Measurements from ENCODE around the gene ADARB2. TPM values are rescaled to one million over a fixed set of nuclear protein-coding genes. Genes with fewer than 3 reads are reported as not detected.
A peak's percentile ranks its signal among the peaks of the same experiment; 100 is the strongest.

ADARB2 gene
- total RNA-seq, 4 donors from 2014 or later: 2.0 to 9.9 (median 5.1) TPM

DNA sequence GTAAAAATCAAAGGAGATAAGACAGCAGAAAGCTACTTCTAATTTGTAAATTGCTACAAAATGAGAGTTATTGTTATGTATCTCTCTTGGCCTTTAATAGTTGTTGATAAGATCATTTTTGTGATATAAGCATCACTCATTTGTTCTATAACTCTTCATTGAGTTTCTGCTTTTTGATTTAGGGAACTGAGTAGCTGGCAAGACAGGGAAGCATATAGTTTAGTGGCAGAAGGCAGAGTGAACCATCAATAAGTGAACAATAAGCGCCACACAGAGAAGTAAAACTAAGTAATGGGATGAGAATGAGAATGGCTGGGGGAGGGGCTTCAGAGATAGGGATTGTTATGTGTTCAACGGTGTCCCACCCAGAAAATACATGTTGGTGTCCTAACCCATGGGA is 245.4 kb downstream of the ADARB2 start:
- no peaks in the 10 kb centered on the region for H3K27me3 ChIP-seq
- H3K9me3 ChIP-seq: no peaks in the 10 kb centered on the region
- no peak for TF ChIP-seq CTCF (IDR thresholded peaks at IDR 0.05)
- TF ChIP-seq POLR2A (IDR thresholded peaks at IDR 0.05): no peak
- H3K27ac ChIP-seq: no peak overlapping the region
- no peak overlapping the region for H3K4me3 ChIP-seq
- H3K36me3 ChIP-seq: no peaks in the 10 kb centered on the region
- no peak for DNase-seq
- H3K4me1 ChIP-seq: peaks cover 0 to 6% (median 0%) of the 10 kb centered on the region in 4 donors

GRCh38 chr10:1489801-1490200 is 247.5 kb downstream of the ADARB2 start:
- H3K4me3 ChIP-seq: no peak overlapping the region
- H3K27ac ChIP-seq: peak overlapping the region in 1 of 4 donors; percentile 47
- TF ChIP-seq CTCF (IDR thresholded peaks at IDR 0.05) (no peak), POLR2A (IDR thresholded peaks at IDR 0.05) (no peak)
- H3K9me3 ChIP-seq: no peaks in the 10 kb centered on the region
- H3K36me3 ChIP-seq: no peaks in the 10 kb centered on the region
- DNase-seq: no peak
- no peaks in the 10 kb centered on the region for H3K27me3 ChIP-seq
- peaks cover 0 to 6% (median 0%) of the 10 kb centered on the region in 4 donors for H3K4me1 ChIP-seq

DNA sequence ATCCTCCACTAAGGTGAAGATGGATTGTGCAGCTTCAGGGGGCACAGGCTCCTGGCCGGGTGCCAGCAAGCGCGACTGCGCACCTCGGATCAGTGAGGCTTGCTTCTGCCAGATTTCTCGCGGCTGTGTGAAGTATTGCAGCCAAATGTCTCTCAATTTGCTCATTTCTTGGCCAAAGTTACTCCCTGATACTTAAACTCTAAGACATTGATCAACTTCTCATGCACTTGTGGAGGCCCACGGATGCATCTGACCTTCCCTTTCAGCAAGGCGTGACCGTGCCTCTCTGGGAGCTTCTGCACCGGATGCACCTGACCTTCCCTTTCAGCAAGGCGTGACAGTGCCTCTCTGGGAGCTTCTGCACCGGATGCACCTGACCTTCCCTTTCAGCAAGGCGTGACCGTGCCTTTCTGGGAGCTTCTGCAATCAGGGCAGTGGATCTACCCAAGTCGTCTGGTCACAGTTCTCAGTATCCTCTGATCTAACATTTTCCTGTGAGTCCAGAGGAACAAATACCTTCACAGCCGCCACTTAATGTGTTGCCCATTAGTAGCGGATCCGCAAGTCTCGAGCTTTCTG is 248.3 kb downstream of the ADARB2 start:
- H3K9me3 ChIP-seq: no peaks in the 10 kb centered on the region
- H3K27ac ChIP-seq: peak overlapping the region in 1 of 4 donors; percentile 47
- H3K4me3 ChIP-seq: no peak overlapping the region
- H3K27me3 ChIP-seq: no peaks in the 10 kb centered on the region
- H3K4me1 ChIP-seq: peaks cover 0 to 6% (median 0%) of the 10 kb centered on the region in 4 donors
- TF ChIP-seq CTCF (IDR thresholded peaks at IDR 0.05): no peak
- no peak for TF ChIP-seq POLR2A (IDR thresholded peaks at IDR 0.05)
- H3K36me3 ChIP-seq: no peaks in the 10 kb centered on the region
- peak in 2 of 3 donors; percentile 70 to 87 for DNase-seq

DNA sequence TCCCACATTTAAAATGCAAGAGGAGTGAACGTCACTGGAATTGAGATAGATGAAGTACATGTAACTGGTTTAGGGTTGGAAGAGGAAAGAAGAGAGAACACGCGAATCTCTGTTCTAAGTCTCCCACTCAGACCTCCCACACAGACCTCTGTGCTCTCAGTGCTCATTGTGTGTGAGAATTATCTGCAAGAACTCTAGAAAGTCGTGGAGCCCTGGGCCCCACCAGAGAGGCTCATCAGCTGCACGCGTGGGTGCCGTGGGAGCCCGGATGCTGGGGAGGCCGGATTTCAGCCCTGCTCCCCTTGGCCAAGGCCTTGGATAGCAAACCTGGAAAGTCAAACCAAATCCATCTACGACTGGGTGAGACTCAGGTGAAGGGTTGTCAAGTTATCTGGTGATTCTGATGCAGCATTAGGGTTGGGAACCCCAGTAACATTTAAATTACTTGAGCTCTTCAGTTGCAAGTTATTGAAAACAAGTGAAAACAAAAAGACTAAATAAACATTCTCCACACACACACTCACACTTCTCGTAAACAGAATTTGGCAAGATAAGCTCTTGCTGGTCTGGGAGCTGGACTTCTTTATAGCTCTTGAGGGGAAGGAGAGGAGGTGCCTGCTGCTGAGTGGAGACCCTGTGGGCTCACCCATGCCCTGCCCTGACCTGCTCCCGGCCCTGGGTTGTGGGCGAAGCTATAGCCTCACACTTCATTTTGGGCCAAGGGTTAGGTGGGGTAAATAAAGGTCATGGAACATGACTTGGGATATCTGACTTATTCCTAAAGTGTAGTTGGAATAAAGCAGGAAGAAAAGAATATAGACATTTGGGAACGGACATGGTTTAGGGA is 250.3 kb downstream of the ADARB2 start:
- TF ChIP-seq POLR2A (IDR thresholded peaks at IDR 0.05): no peak
- no peak overlapping the region for H3K4me3 ChIP-seq
- no peak overlapping the region for H3K27ac ChIP-seq
- peaks cover 0 to 6% (median 0%) of the 10 kb centered on the region in 4 donors for H3K4me1 ChIP-seq
- no peak for DNase-seq
- no peaks in the 10 kb centered on the region for H3K27me3 ChIP-seq
- H3K36me3 ChIP-seq: no peaks in the 10 kb centered on the region
- H3K9me3 ChIP-seq: no peaks in the 10 kb centered on the region

DNA sequence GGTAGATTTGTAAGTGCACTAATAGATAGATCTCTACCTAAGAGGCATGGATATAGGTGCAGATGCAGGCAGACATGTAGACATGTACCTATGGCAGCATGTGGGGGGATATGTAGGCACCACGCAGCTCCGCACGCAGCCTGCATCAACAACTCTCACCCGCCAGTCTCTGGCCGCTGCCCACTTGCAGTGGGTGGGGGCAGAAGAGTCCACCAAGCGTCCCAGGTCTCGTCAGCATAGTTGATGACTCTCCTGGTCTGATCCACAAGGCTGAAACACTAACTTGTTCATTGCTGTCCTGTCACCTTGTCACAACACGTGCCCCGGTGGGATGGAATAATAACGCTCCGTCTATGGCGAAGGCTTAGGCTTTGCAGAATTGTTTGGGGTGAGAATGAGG is 252.0 kb downstream of the ADARB2 start:
- Histone ChIP-seq H3K36me3 (no peaks in the 10 kb centered on the region), H3K4me3 (no peak overlapping the region), H3K27me3 (no peaks in the 10 kb centered on the region), H3K9me3 (no peaks in the 10 kb centered on the region), H3K4me1 (peaks cover 0 to 6% (median 0%) of the 10 kb centered on the region in 4 donors), H3K27ac (no peak overlapping the region)
- no peak for DNase-seq
- no peak for TF ChIP-seq CTCF (IDR thresholded peaks at IDR 0.05)
- no peak for TF ChIP-seq POLR2A (IDR thresholded peaks at IDR 0.05)

- no peaks in the 10 kb centered on the region for H3K27me3 ChIP-seq
- TF ChIP-seq CTCF (IDR thresholded peaks at IDR 0.05) (no peak), POLR2A (IDR thresholded peaks at IDR 0.05) (no peak)
- H3K4me3 ChIP-seq: no peak overlapping the region
- no peaks in the 10 kb centered on the region for H3K9me3 ChIP-seq
- DNase-seq: no peak
- H3K27ac ChIP-seq: no peak overlapping the region
- H3K36me3 ChIP-seq: no peaks in the 10 kb centered on the region
- H3K4me1 ChIP-seq: peaks cover 0 to 6% (median 0%) of the 10 kb centered on the region in 4 donors
Measured at GRCh38 chr10:1483826-1484225, 253.5 kb downstream of the ADARB2 start.

Data from Peyer's patch (tissue), 4 donors.